Measurements from ENCODE around the gene DNAH6. TPM values are rescaled to one million over a fixed set of nuclear protein-coding genes. Genes with fewer than 3 reads are reported as not detected.

The DNAH6 gene
- total RNA-seq, 1 donor from 2014 or later: 1.1 TPM

- intact Hi-C loops (cut with DNase I): no loop called here
- Histone ChIP-seq H3K9me3 (no peaks in the 10 kb centered on the region), H3K27me3 (no peaks in the 10 kb centered on the region), H3K27ac (no peak overlapping the region), H3K4me1 (no peaks in the 10 kb centered on the region), H3K36me3 (no peaks in the 10 kb centered on the region), H3K4me3 (no peak overlapping the region)
- DNase-seq (no peak), ATAC-seq (no peak)
- TF ChIP-seq CTCF (IDR thresholded peaks at IDR 0.05): no peak
Measured at GRCh38 chr2:84703831-84704230, 187.5 kb downstream of the DNAH6 start.

GRCh38 chr2:84704505-84705244 lies 188.4 kb downstream of the DNAH6 start:
- Histone ChIP-seq H3K4me1 (no peaks in the 10 kb centered on the region), H3K36me3 (no peaks in the 10 kb centered on the region), H3K27ac (no peak overlapping the region), H3K9me3 (no peaks in the 10 kb centered on the region), H3K4me3 (no peak overlapping the region), H3K27me3 (no peaks in the 10 kb centered on the region)
- TF ChIP-seq CTCF (IDR thresholded peaks at IDR 0.05): no peak
- ATAC-seq (peak; percentile 21), DNase-seq (peak; percentile 68)
- intact Hi-C loops (cut with DNase I): no loop called here

- H3K27me3 ChIP-seq: no peaks in the 10 kb centered on the region
- intact Hi-C loops (cut with DNase I): no loop called here
- H3K4me1 ChIP-seq: no peaks in the 10 kb centered on the region
- no peak overlapping the region for H3K4me3 ChIP-seq
- ATAC-seq: no peak
- no peaks in the 10 kb centered on the region for H3K9me3 ChIP-seq
- H3K27ac ChIP-seq: no peak overlapping the region
- no peaks in the 10 kb centered on the region for H3K36me3 ChIP-seq
- TF ChIP-seq CTCF (IDR thresholded peaks at IDR 0.05): no peak
- no peak for DNase-seq
Measured at GRCh38 chr2:84705858-84706257, 189.6 kb downstream of the DNAH6 start.

GRCh38 chr2:84708442-84708841 lies 192.1 kb downstream of the DNAH6 start:
- ATAC-seq: no peak

GRCh38 chr2:84711651-84712050 lies 195.4 kb downstream of the DNAH6 start:
- Histone ChIP-seq H3K4me1 (no peaks in the 10 kb centered on the region), H3K4me3 (no peak overlapping the region), H3K9me3 (no peaks in the 10 kb centered on the region), H3K27me3 (no peaks in the 10 kb centered on the region), H3K36me3 (no peaks in the 10 kb centered on the region), H3K27ac (no peak overlapping the region)
- ATAC-seq (no peak), DNase-seq (no peak)
- intact Hi-C loops (cut with DNase I): no loop called here
- TF ChIP-seq CTCF (IDR thresholded peaks at IDR 0.05): no peak

More at GRCh38 chr2:84708442-84708841, 192.1 kb downstream of the DNAH6 start:
- intact Hi-C loops (cut with DNase I): no loop called here
- no peaks in the 10 kb centered on the region for H3K4me1 ChIP-seq
- no peaks in the 10 kb centered on the region for H3K27me3 ChIP-seq
- no peak overlapping the region for H3K27ac ChIP-seq
- no peak for TF ChIP-seq CTCF (IDR thresholded peaks at IDR 0.05)
- DNase-seq: no peak
- no peak overlapping the region for H3K4me3 ChIP-seq
- no peaks in the 10 kb centered on the region for H3K36me3 ChIP-seq
- no peaks in the 10 kb centered on the region for H3K9me3 ChIP-seq
